IMR-90 (cell line): ENCODE data around the gene MAML3. TPM values are rescaled to one million over a fixed set of nuclear protein-coding genes. Genes with fewer than 3 reads are reported as not detected.
A peak's percentile ranks its signal among the peaks of the same experiment; 100 is the strongest.

Source experiments
- ATAC-seq: fragments of 200-7000 bp; cut with Tn5 transposase; 2 replicates; pipeline ENCODE4 v1.9.1; 2020; ENCODE audit warnings: low read depth, mild to moderate bottlenecking, moderate library complexity
- BruUV-seq: library from RNA; stranded (reverse); fragments of 400-500 nt; replicated peaks from 2 replicates; lab custom pipeline; 2021; lab: Mats Ljungman, UMichigan
- CTCF ChIA-PET: fragments of 300-600 bp; formaldehyde crosslinking; extraction: SDS; loops from one replicate; lab custom pipeline; 2021; ENCODE audit warnings: antibody characterized with exemption; lab: Yijun Ruan, JAX
- POLR2A ChIA-PET: fragments of 300-600 bp; sonication (Branson Sonifier 250); formaldehyde crosslinking; loops from one replicate; lab custom pipeline; 2022; ENCODE audit warnings: antibody characterized with exemption; ENCODE audit not compliant: unreplicated experiment; lab: Charles Lee
- DNase-seq: peaks from one replicate; pipeline ENCODE4 v3.0.0; 2013
- H2AFZ ChIP-seq: replicated peaks from 2 replicates; pipeline ENCODE3; 2013; ENCODE audit warnings: low read length, mild to moderate bottlenecking; ENCODE audit not compliant: poor library complexity
- H2AK5ac ChIP-seq: 2 replicates; pipeline ENCODE4 v1.6.1; 2013; ENCODE audit warnings: low read depth, low read length, inconsistent platforms
- H2AK9ac ChIP-seq: replicated peaks from 2 replicates; pipeline ENCODE3; 2013; ENCODE audit warnings: mild to moderate bottlenecking, low read depth, low read length, moderate library complexity; ENCODE audit not compliant: poor library complexity
- H2BK120ac ChIP-seq: 2 replicates; pipeline ENCODE4 v1.6.1; 2013; ENCODE audit warnings: low read depth, low read length, inconsistent platforms
- H2BK15ac ChIP-seq: 3 replicates; pipeline ENCODE4 v1.6.1; 2013; ENCODE audit warnings: low read depth, low read length, inconsistent platforms
- H2BK20ac ChIP-seq: 2 replicates; pipeline ENCODE4 v1.6.1; 2013; ENCODE audit warnings: low read depth, mild to moderate bottlenecking, inconsistent platforms, low read length, moderate library complexity
- H2BK5ac ChIP-seq: 2 replicates; pipeline ENCODE4 v1.6.1; 2013; ENCODE audit warnings: mild to moderate bottlenecking, low read depth, low read length, inconsistent platforms; ENCODE audit not compliant: poor library complexity, severe bottlenecking
- H3K14ac ChIP-seq: replicated peaks from 2 replicates; pipeline ENCODE4 v1.6.1; 2013; ENCODE audit warnings: low read depth, low read length, inconsistent platforms
- H3K18ac ChIP-seq: 2 replicates; pipeline ENCODE4 v1.6.1; 2013; ENCODE audit warnings: low read depth, low read length, control low read depth
- H3K23ac ChIP-seq: 2 replicates; pipeline ENCODE4 v1.6.1; 2013; ENCODE audit warnings: low read depth, low read length, inconsistent platforms
- H3K27ac ChIP-seq: 2 replicates; pipeline ENCODE4 v1.5.1; 2013; ENCODE audit warnings: mild to moderate bottlenecking, control low read depth, low read length; ENCODE audit not compliant: insufficient read depth
- H3K27me3 ChIP-seq: 2 replicates; pipeline ENCODE4 v1.6.1; 2013; ENCODE audit warnings: low read length; ENCODE audit not compliant: control insufficient read depth, insufficient read depth
- H3K36me3 ChIP-seq: 2 replicates; pipeline ENCODE4 v1.6.1; 2013; ENCODE audit warnings: low read length, mixed read lengths; ENCODE audit not compliant: control insufficient read depth, insufficient read depth
- H3K4ac ChIP-seq: 2 replicates; pipeline ENCODE4 v1.6.1; 2013; ENCODE audit warnings: low read depth, low read length, inconsistent platforms
- H3K4me1 ChIP-seq: 2 replicates; pipeline ENCODE4 v1.6.1; 2013; ENCODE audit warnings: low read length, mixed read lengths; ENCODE audit not compliant: control insufficient read depth, insufficient read depth
- H3K4me2 ChIP-seq: 2 replicates; pipeline ENCODE4 v1.6.1; 2013; ENCODE audit warnings: low read depth, mild to moderate bottlenecking, control low read depth, low read length, moderate library complexity
- H3K4me3 ChIP-seq: 2 replicates; pipeline ENCODE4 v1.5.1; 2013; ENCODE audit warnings: low read depth, mild to moderate bottlenecking, control low read depth, low read length, moderate library complexity; ENCODE audit not compliant: insufficient read depth
- H3K56ac ChIP-seq: 2 replicates; pipeline ENCODE4 v1.6.1; 2013; ENCODE audit warnings: low read length, inconsistent platforms; ENCODE audit not compliant: insufficient read depth; ENCODE audit errors: extremely low read depth
- H3K79me1 ChIP-seq, 2 experiments: 2 replicates each; pipeline ENCODE4 v1.6.1; 2013; ENCODE audit warnings: low read length in 2 of 2, inconsistent platforms in 1 of 2, low read depth in 1 of 2
- H3K9ac ChIP-seq: 2 replicates; pipeline ENCODE4 v1.6.1; 2013; ENCODE audit warnings: low read depth, low read length, control low read depth
- H3K9me1 ChIP-seq: 2 replicates; pipeline ENCODE4 v1.6.1; 2013; ENCODE audit warnings: low read length, inconsistent platforms; ENCODE audit not compliant: insufficient read depth
- H3K9me3 ChIP-seq: 2 replicates; pipeline ENCODE4 v1.6.1; 2013; ENCODE audit warnings: low read length; ENCODE audit not compliant: control insufficient read depth, insufficient read depth
- H4K20me1 ChIP-seq: 2 replicates; pipeline ENCODE4 v1.6.1; 2013; ENCODE audit warnings: low read length, inconsistent platforms; ENCODE audit not compliant: insufficient read depth
- H4K5ac ChIP-seq: 2 replicates; pipeline ENCODE4 v1.6.1; 2013; ENCODE audit warnings: mild to moderate bottlenecking, low read depth, low read length, control low read depth
- H4K8ac ChIP-seq, 2 experiments: 2 replicates each; pipeline ENCODE4 v1.6.1; 2013; ENCODE audit warnings: low read depth in 2 of 2, low read length in 2 of 2, control low read depth in 1 of 2, inconsistent platforms in 1 of 2
- H4K91ac ChIP-seq: 2 replicates; pipeline ENCODE4 v1.6.1; 2013; ENCODE audit warnings: low read depth, low read length, inconsistent platforms; ENCODE audit not compliant: insufficient read depth
- BHLHE40 ChIP-seq: fragments of 150-350 bp; IDR thresholded peaks from 2 replicates; pipeline ENCODE4 v1.6.1; 2016; ENCODE audit warnings: mild to moderate bottlenecking, low read depth, low read length
- CHD1 ChIP-seq: IDR thresholded peaks from 2 replicates; pipeline ENCODE4 v1.6.1; 2012; ENCODE audit warnings: low read depth, low read length, improper control_type of control experiment
- FOS ChIP-seq: fragments of 150-350 bp; IDR thresholded peaks from 2 replicates; pipeline ENCODE4 v1.6.1; 2016; ENCODE audit warnings: low read depth, low read length
- MAFK ChIP-seq: IDR thresholded peaks from 2 replicates; pipeline ENCODE4 v1.6.1; 2012; ENCODE audit warnings: low read depth, low read length, improper control_type of control experiment
- MAZ ChIP-seq: IDR thresholded peaks from 2 replicates; pipeline ENCODE4 v1.6.1; 2012; ENCODE audit warnings: low read depth, mild to moderate bottlenecking, low read length, improper control_type of control experiment, moderate library complexity, borderline replicate concordance
- MXI1 ChIP-seq: IDR thresholded peaks from 2 replicates; pipeline ENCODE4 v1.6.1; 2012; ENCODE audit warnings: low read depth, mild to moderate bottlenecking, low read length, moderate library complexity, borderline replicate concordance
- NFE2L2 ChIP-seq: fragments of 150-350 bp; IDR thresholded peaks from 2 replicates; pipeline ENCODE4 v1.6.1; 2016; ENCODE audit warnings: low read depth, mild to moderate bottlenecking, low read length
- POLR2A ChIP-seq: IDR thresholded peaks from 2 replicates; pipeline ENCODE4 v1.6.1; 2012; ENCODE audit warnings: mild to moderate bottlenecking, low read depth, low read length
- WGBS, 2 experiments: methylation state at CpG; one replicate each; pipeline versions ENCODE4 v1.1.5 to v1.1.7; 2013; ENCODE audit warnings: missing lambda C conversion rate in 2 of 2; ENCODE audit not compliant: insufficient read length in 1 of 2; ENCODE audit errors: extremely low coverage in 2 of 2; 5-methylcytosine and 5-hydroxymethylcytosine counted together
- dilution Hi-C: fragments of 300-500 bp; cut with HindIII; formaldehyde crosslinking; loops from one replicate; pipeline ENCODE4 v1.14.3; 2018; ENCODE audit warnings: low sequenced_read_pairs; ENCODE audit not compliant: unreplicated experiment
- in situ Hi-C: fragments of 300-500 bp; cut with MboI; formaldehyde crosslinking; loops from 3 replicates; pipeline ENCODE4 v1.14.3; 2019; ENCODE audit warnings: low sequenced_read_pairs, inconsistent platforms, mixed read lengths
- intact Hi-C: fragments of 100-400 bp; cut with micrococcal nuclease; formaldehyde crosslinking; loops from 2 replicates; pipeline ENCODE4 v1.10.0; 2022
- polyA plus RNA-seq, 3 experiments: library from polyadenylated mRNA; depleted of rRNA; stranded (reverse); fragments of >200 nt; gene quantifications; 2 replicates each; pipeline ENCODE4 v1.2.3, GENCODE V29; 2012; ENCODE audit warnings: low replicate concordance in 1 of 3
- total RNA-seq: library from RNA; depleted of rRNA; stranded (reverse); fragments of >200 nt; gene quantifications from 2 replicates; pipeline ENCODE4 v1.2.3, GENCODE V29; 2012
- TF ChIP-seq, protein P1 (sequence below): fragments of 150-350 bp; IDR thresholded peaks from 2 replicates; pipeline ENCODE4 v1.6.1; 2017; ENCODE audit warnings: mild to moderate bottlenecking, antibody characterized with exemption, low read length, low read depth

MAML3 gene
- total and polyA plus RNA-seq, 2 of the 4 experiments (the other 2 are of a cell fraction): 0.90 to 1.7 TPM

DNA sequence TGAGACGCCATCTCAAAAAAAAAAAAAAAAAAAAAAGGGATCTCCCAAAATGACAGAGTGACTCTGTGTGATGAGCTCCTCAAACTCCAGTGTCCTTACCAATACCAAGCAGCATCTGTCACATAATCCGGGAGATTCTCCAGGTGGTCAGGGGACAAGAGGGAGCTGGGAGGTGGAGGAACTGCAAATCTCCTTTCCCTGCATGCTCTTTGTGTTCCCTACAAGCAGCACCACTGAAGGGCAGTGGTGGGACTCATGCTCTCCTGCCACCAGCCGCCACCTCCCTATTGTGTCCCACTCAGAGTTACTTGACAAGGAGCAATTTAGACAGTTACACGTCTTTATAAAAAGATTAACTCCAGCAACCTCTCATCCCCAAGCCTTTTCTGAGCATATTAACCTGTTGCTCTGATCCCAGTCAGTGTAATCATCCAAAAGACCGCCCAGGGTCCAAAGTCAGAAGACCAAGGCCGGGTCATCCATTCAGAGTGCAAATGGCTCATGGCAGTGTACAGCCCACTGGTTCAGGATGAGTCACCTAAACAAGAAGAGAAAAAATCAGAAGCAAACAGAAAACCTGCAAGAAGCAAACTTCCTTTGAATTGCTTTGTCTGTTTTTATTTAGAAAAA lies 464.8 kb downstream of the MAML3 start:
- no peak overlapping the region for H3K56ac ChIP-seq
- H3K9me1 ChIP-seq: no peaks in the 10 kb centered on the region
- H3K4me1 ChIP-seq: peaks cover 3% of the 10 kb centered on the region
- H3K18ac ChIP-seq: no peak overlapping the region
- no TSS peak for BruUV-seq
- H2AK5ac ChIP-seq: no peak overlapping the region
- H2BK120ac ChIP-seq: no peak overlapping the region
- TF ChIP-seq CHD1 (no peak), MAZ (no peak), NFE2L2 (no peak), MXI1 (no peak), MAFK (no peak), POLR2A (no peak), FOS (no peak), BHLHE40 (no peak)
- TF ChIP-seq, protein P1, sequence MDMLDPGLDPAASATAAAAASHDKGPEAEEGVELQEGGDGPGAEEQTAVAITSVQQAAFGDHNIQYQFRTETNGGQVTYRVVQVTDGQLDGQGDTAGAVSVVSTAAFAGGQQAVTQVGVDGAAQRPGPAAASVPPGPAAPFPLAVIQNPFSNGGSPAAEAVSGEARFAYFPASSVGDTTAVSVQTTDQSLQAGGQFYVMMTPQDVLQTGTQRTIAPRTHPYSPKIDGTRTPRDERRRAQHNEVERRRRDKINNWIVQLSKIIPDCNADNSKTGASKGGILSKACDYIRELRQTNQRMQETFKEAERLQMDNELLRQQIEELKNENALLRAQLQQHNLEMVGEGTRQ: no peak
- no peak overlapping the region for H3K14ac ChIP-seq
- no peak overlapping the region for H4K8ac ChIP-seq
- no peaks in the 10 kb centered on the region for H3K27me3 ChIP-seq
- no peak overlapping the region; the same call in 1 of the 2 replicates for H2BK20ac ChIP-seq
- H3K4me3 ChIP-seq: no peak overlapping the region
- H3K27ac ChIP-seq: no peak overlapping the region
- intact Hi-C loops: no loop called here
- no peaks in the 10 kb centered on the region for H3K9me3 ChIP-seq
- POLR2A ChIA-PET: interaction anchor here (0.6 kb wide), 1 partner anchor 23 kb away, joined by 3 read pairs; no protein-coding TSS in a partner anchor
- H4K91ac ChIP-seq: no peak overlapping the region
- H2AK9ac ChIP-seq: no peak overlapping the region
- DNase-seq: peak; percentile 24
- H2BK5ac ChIP-seq: no peak overlapping the region
- no peak overlapping the region for H3K9ac ChIP-seq
- no peak overlapping the region for H3K23ac ChIP-seq
- in situ Hi-C loops: no loop called here
- WGBS, 2 experiments: 86% methylated on average over 2 of the region's 6 CpGs; no CpG with 5 or more reads in 1 of the 2 experiments
- CTCF ChIA-PET: no interaction called here
- no peak overlapping the region for H2AFZ ChIP-seq
- peak; percentile 49; the same call in 1 of the 2 replicates for ATAC-seq
- no peak overlapping the region for H3K4me2 ChIP-seq
- no peaks in the 10 kb centered on the region for H3K79me1 ChIP-seq
- H3K36me3 ChIP-seq: peaks cover 2% of the 10 kb centered on the region; the same call in 1 of the 2 replicates
- H2BK15ac ChIP-seq: no peak overlapping the region
- dilution Hi-C loops: no loop called here
- no peak overlapping the region for H4K5ac ChIP-seq
- H3K4ac ChIP-seq: 0 out of 2 replicates have a peak overlapping the region, but pooled peaks have one; percentile 4
- H4K20me1 ChIP-seq: no peaks in the 10 kb centered on the region
